Neural cell (in vitro differentiated cells): ENCODE data around the gene ERFL. TPM values are rescaled to one million over a fixed set of nuclear protein-coding genes. Genes with fewer than 3 reads are reported as not detected.

Experiments
- H2AFZ ChIP-seq: fragments of 200-600, 300-800 bp; sonication (generic), shearing (Covaris generic); 2 replicates; pipeline ENCODE4 v1.6.0; 2014; ENCODE audit warnings: low read depth, mild to moderate bottlenecking, antibody characterized with exemption, low read length, moderate library complexity
- H3F3A ChIP-seq: fragments of 200-600 bp; shearing (Covaris generic); 2 replicates; pipeline ENCODE4 v1.6.1; 2016; ENCODE audit warnings: mild to moderate bottlenecking, moderate library complexity, mixed read lengths, antibody characterized with exemption, low read length; ENCODE audit not compliant: insufficient read depth, poor library complexity, severe bottlenecking
- H3K27ac ChIP-seq: fragments of 200-600, 300-800 bp; sonication (generic), shearing (Covaris generic); 2 replicates; pipeline ENCODE4 v1.5.1; 2014; ENCODE audit warnings: mild to moderate bottlenecking, low read length, moderate library complexity
- H3K27me3 ChIP-seq: fragments of 300-800, 200-600 bp; sonication (generic), shearing (Covaris generic); 2 replicates; pipeline ENCODE4 v1.6.0; 2014; ENCODE audit warnings: mild to moderate bottlenecking, low read depth, low read length, moderate library complexity; ENCODE audit not compliant: insufficient read depth
- H3K36me3 ChIP-seq: fragments of 300-800, 200-600 bp; sonication (generic), shearing (Covaris generic); 2 replicates; pipeline ENCODE4 v1.5.1; 2014; ENCODE audit warnings: mild to moderate bottlenecking, antibody characterized with exemption, low read length, moderate library complexity; ENCODE audit not compliant: insufficient read depth
- H3K4me2 ChIP-seq: fragments of 300-800, 200-600 bp; sonication (generic), shearing (Covaris generic); 2 replicates; pipeline ENCODE4 v1.6.0; 2014; ENCODE audit warnings: mild to moderate bottlenecking, low read length
- H3K4me3 ChIP-seq: fragments of 300-800, 200-600 bp; sonication (generic), shearing (Covaris generic); 2 replicates; pipeline ENCODE4 v1.5.1; 2014; ENCODE audit warnings: mild to moderate bottlenecking, low read length, moderate library complexity
- H3K79me2 ChIP-seq: fragments of 200-600 bp; shearing (Covaris generic); replicated peaks from 2 replicates; pipeline ENCODE4 v1.6.0; 2014; ENCODE audit warnings: mild to moderate bottlenecking, low read length, moderate library complexity; ENCODE audit not compliant: insufficient read depth
- H3K9ac ChIP-seq: fragments of 300-800, 200-600 bp; sonication (generic), shearing (Covaris generic); 2 replicates; pipeline ENCODE4 v1.6.1; 2016; ENCODE audit warnings: mild to moderate bottlenecking, low read length, mixed read lengths
- H3K9me2 ChIP-seq: fragments of 200-600 bp; shearing (Covaris generic); 2 replicates; pipeline ENCODE4 v1.6.1; 2016; ENCODE audit warnings: mild to moderate bottlenecking, low read length, mixed read lengths; ENCODE audit not compliant: insufficient read depth
- H3K9me3 ChIP-seq: fragments of 200-600, 300-800 bp; sonication (generic), shearing (Covaris generic); 2 replicates; pipeline ENCODE4 v1.6.1; 2016; ENCODE audit warnings: mild to moderate bottlenecking, mixed run types, low read length, moderate library complexity, mixed read lengths
- H4K20me1 ChIP-seq: fragments of 200-600 bp; shearing (Covaris generic); 2 replicates; pipeline ENCODE4 v1.6.1; 2016; ENCODE audit warnings: mild to moderate bottlenecking, mixed run types; ENCODE audit not compliant: insufficient read depth
- CTCF ChIP-seq: fragments of 450-650 bp; IDR thresholded peaks from 2 replicates; pipeline ENCODE4 v1.5.1; 2014; ENCODE audit warnings: antibody characterized with exemption, mild to moderate bottlenecking, moderate library complexity; ENCODE audit not compliant: poor library complexity, severe bottlenecking
- EP300 ChIP-seq: fragments of 450-650 bp; conservative IDR thresholded peaks from 2 replicates; pipeline ENCODE4 v1.6.1; 2014; ENCODE audit warnings: antibody characterized with exemption, mild to moderate bottlenecking, moderate library complexity; ENCODE audit not compliant: poor library complexity, severe bottlenecking
- EZH2 ChIP-seq: fragments of 200-600, 300-800 bp; shearing (Covaris generic), sonication (generic); IDR thresholded peaks from 2 replicates; pipeline ENCODE4 v1.6.1; 2014; ENCODE audit warnings: antibody characterized with exemption, low read length, borderline replicate concordance, mild to moderate bottlenecking; ENCODE audit not compliant: insufficient read depth, poor library complexity, severe bottlenecking
- MXI1 ChIP-seq: fragments of 450-650 bp; conservative IDR thresholded peaks from 2 replicates; pipeline ENCODE4 v1.6.1; 2014; ENCODE audit warnings: antibody characterized with exemption, mild to moderate bottlenecking; ENCODE audit not compliant: poor library complexity, severe bottlenecking
- POLR2AphosphoS5 ChIP-seq: IDR thresholded peaks from 2 replicates; pipeline ENCODE4 v1.6.1; 2012
- RAD21 ChIP-seq: fragments of 450-650 bp; conservative IDR thresholded peaks from 2 replicates; pipeline ENCODE4 v1.6.1; 2014; ENCODE audit warnings: antibody characterized with exemption, mild to moderate bottlenecking, moderate library complexity
- REST ChIP-seq: IDR thresholded peaks from 2 replicates; pipeline ENCODE4 v1.6.1; 2012; ENCODE audit warnings: borderline replicate concordance
- SMC3 ChIP-seq: fragments of 450-650 bp; conservative IDR thresholded peaks from 2 replicates; pipeline ENCODE4 v1.6.1; 2014; ENCODE audit warnings: antibody characterized with exemption, mild to moderate bottlenecking, moderate library complexity; ENCODE audit not compliant: poor library complexity
- TAF1 ChIP-seq: IDR thresholded peaks from 2 replicates; pipeline ENCODE4 v1.6.1; 2012; ENCODE audit warnings: low read depth
- polyA plus RNA-seq: library from polyadenylated mRNA; depleted of rRNA; stranded (reverse); fragments of >200 nt; gene quantifications from 2 replicates; pipeline ENCODE4 v1.2.3, GENCODE V29; 2014

The ERFL gene
- polyA plus RNA-seq, 1 donor from 2014 or later: 0.31 TPM

GRCh38 chr19:41923045-41923788 is 5.0 kb downstream of the ERFL start:
- H3K4me2 ChIP-seq: no peak overlapping the region

GRCh38 chr19:41922585-41922984 is 5.7 kb downstream of the ERFL start:
- Histone ChIP-seq H3K79me2 (no peaks in the 10 kb centered on the region), H3K9ac (no peak overlapping the region), H3K4me2 (no peak overlapping the region), H4K20me1 (no peaks in the 10 kb centered on the region), H3K36me3 (no peaks in the 10 kb centered on the region), H3F3A (no peaks in the 10 kb centered on the region), H3K9me2 (no peaks in the 10 kb centered on the region), H3K9me3 (no peaks in the 10 kb centered on the region), H3K4me3 (no peak overlapping the region), H3K27me3 (peaks cover 84% of the 10 kb centered on the region), H3K27ac (no peak overlapping the region), H2AFZ (no peak overlapping the region)
- TF ChIP-seq SMC3 (no peak), MXI1 (no peak), EZH2 (peak; percentile 19)

More at GRCh38 chr19:41923045-41923788, 5.0 kb downstream of the ERFL start:
- H3K9me2 ChIP-seq: no peaks in the 10 kb centered on the region
- H3K9me3 ChIP-seq: no peaks in the 10 kb centered on the region
- H3K79me2 ChIP-seq: no peaks in the 10 kb centered on the region
- no peaks in the 10 kb centered on the region for H3K36me3 ChIP-seq
- no peaks in the 10 kb centered on the region for H4K20me1 ChIP-seq
- H3K9ac ChIP-seq: no peak overlapping the region
- no peak for TF ChIP-seq POLR2AphosphoS5
- no peak for TF ChIP-seq EZH2
- no peak for TF ChIP-seq RAD21
- TF ChIP-seq EP300: no peak
- TF ChIP-seq SMC3: no peak
- no peak for TF ChIP-seq CTCF
- no peak for TF ChIP-seq MXI1
- no peak for TF ChIP-seq TAF1
- TF ChIP-seq REST: no peak
- H2AFZ ChIP-seq: no peak overlapping the region
- H3K4me3 ChIP-seq: no peak overlapping the region
- H3K27ac ChIP-seq: no peak overlapping the region
- peaks cover 86% of the 10 kb centered on the region for H3K27me3 ChIP-seq
- no peaks in the 10 kb centered on the region for H3F3A ChIP-seq
